ENCODE data around the gene SELP.
"Not testable (repeated sequence)": the region's sequence is repeated elsewhere in the genome, so short reads cannot be mapped to it uniquely, and the experiment has no call there.

The SELP gene

GRCh38 chr1:169630006-169630405, at the start of gene SELP:
SELP (minus strand) TSS chr1:169630124; CDS start chr1:169630074, 50 bp downstream.
- DNase-seq: no peak

DNA sequence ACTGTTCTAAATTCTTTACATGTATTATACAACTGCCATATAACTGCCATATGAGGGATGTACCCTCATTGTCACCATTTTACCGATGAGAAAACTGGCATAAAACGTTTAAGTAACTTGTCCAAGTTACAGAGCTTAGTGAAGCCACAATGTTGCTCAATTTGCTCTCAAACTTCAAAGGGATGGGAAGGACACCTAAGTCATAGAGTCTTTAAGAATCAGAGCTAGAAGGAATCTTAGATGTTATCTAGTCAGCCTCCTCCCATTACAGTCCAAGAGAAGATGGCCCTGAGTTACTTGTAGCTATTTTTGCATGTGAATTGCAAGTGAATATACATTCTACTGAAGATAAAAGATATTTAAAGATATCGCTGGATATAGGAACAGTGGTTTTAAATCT, 49.8 kb upstream of the SELP start:
- no peak for DNase-seq

DNA sequence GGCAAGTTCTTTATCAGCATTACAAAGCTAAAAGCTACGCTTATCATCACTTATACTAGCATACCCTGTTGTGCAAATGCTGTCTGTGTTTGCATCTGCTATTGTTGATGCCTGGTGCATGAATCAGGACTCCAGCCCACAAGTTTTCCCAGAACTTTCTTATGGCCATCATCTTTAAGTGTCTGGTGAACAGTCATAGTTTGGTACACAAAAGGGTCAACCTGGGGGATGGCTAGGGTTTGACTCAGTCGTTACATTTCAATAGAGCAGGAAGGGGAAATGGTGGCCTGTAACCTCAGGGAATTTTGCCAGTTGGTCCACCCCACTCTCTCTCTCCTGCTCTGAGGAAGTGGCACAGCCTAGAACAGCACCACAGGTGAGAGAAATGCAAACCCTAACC, 46.1 kb upstream of the SELP start:
- DNase-seq: no peak

- no peak for DNase-seq
These were observed 40.9 kb upstream of the SELP start for GRCh38 chr1:169670836-169671235.

DNA sequence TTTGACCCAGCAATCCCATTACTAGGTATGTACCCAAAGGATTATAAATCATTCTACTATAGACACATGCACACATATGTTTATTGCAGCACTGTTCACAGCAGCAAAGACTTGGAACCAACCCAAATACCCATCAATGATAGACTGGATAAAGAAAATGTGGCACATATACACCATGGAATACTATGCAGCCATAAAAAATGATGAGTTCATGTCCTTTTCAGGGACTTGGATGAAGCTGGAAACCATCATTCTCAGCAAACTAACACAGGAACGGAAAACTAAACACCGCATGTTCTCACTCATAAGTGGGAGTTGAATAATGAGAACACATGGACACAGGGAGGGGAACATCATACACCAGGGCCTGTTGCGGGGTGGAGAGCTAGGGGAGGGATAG, 40.3 kb upstream of the SELP start:
- not testable (repeated sequence) for DNase-seq

DNA sequence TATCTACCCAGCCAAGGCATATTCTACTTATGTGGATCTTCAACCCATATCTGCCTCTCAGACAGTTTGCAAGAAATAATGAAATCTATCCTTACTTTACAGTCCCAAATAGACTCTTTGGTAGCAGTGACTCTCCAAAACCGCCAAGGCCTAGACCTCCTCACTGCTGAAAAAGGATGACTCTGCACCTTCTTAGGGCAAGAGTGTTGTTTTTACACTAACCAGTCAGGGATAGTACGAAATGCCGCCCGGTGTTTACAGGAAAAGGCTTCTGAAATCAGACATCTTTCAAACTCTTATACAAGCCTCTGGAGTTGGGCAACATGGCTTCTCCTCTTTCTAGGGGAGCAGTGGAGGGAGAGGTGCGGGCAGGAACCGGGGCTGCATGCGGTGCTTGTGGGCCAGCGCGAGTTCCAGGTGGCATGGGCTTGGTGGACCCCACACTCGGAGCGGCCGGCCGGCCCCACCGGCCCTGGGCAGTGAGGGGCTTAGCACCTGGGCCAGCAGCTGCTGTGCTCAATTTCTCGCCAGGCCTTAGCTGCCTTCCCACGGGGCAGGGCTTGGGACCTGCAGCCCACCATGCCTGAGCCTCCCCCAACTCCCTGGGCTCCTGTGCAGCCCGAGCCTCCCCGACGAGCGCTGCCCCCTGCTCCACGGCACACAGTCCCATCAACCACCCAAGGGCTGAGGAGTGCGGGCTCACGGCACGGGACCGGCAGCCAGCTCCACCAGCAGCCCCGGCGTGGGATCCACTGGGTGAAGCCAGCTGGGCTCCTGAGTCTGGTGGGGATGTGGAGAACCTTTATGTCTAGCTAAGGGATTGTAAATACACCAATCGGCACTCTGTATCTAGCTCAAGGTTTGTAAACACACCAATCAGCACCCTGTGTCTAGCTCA, 38.0 kb upstream of the SELP start:
- DNase-seq: not testable (repeated sequence)

- DNase-seq: not testable (repeated sequence)
These were observed 37.3 kb upstream of the SELP start for GRCh38 chr1:169667227-169667639.

DNA sequence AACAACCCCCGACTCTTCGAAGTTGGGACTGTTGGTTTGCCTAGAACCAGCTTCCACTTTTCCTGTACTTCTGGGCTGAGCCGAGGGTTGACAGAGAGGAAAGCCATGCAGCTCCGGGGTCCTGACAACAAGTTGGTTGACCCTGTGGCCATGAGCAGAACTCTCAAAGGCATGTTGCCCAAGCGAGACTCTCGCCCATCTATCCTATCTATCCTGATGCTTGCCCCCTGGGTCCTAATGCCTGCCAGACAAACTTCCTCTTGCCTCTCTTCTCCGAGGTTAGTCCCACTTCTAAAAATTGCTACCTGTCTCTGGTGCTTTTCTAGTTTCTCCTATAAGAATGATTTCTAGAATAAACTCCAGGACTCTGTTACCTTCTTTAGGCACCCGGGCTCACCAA, 32.8 kb upstream of the SELP start:
- not testable (repeated sequence) for DNase-seq

DNA sequence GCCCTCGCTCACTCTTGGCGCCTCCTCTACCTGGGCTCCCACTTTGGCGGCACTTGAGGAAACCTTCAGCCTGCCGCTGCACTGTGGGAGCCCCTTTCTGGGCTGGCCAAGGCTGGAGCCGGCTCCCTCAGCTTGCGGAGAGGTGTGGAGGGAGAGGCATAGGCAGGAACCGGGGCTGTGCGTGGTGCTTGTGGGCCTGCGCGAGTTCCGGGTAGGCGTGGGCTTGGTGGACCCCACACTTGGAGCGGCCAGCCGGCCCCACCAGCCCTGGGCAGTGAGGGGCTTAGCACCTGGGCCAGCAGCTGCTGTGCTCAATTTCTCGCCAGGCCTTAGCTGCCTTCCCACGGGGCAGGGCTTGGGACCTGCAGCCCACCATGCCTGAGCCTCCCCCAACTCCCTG, 31.1 kb upstream of the SELP start:
- DNase-seq: not testable (repeated sequence)

GRCh38 chr1:169658777-169659176, 28.9 kb upstream of the SELP start:
- DNase-seq: not testable (repeated sequence)

DNA sequence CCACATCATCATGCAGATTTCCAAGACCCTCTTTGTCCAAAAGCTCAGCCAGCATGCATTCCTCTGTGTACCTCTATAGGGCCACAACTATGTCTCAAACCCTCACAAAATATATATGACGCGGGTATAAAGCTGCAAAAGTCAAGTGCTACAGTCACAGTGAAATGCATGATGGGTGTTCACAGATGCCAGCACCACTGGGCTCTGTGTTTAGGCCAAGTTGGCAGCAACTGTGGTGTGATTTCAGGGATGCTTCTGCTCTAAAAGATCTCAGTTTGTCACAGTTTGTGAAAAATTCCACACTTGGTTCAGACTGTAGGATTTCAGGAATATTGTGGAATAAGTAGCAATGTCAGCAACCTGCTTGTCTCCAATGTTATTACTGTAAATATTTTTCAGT, 23.9 kb upstream of the SELP start:
- DNase-seq: no peak

DNA sequence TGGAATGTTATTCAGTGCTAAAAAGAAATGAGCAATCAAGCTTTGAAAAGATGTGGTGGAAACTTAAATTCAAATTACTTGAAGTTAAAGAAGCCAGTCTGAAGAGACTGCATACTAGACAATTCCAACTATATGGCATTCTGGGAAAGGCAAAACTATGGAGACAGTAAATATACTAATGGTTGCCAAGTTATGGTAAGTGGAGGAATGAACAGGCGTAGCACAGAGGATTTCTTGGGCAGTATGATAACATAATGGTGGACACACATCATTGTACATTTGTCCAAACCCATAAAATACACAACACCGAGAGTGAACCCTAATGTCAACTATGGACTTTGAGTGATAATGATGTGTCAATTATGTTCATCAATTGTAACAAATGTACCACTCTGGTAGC, 21.1 kb upstream of the SELP start:
- no peak for DNase-seq

DNA sequence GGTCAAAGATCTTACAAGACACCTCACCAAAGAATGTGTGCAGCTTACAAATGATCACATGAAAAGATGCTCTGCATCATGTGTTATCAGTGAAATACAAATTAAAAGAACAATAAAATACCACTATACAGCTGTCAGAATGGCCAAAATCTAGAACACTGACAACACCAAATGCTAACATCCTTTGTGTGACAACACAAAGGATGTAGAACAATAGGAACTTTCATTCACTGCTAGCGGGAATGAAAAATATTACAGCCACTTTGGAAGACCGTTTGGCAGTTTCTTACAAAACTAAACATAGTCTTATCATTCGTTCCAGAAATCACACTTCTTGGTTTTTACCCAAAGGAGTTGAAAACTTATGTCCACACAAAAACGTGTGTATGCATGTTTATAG, 20.6 kb upstream of the SELP start:
- no peak for DNase-seq

- no peak for DNase-seq
These were observed 18.8 kb upstream of the SELP start for GRCh38 chr1:169648709-169649108.

- DNase-seq: no peak
These were observed 18.3 kb upstream of the SELP start for GRCh38 chr1:169648187-169648586.

DNA sequence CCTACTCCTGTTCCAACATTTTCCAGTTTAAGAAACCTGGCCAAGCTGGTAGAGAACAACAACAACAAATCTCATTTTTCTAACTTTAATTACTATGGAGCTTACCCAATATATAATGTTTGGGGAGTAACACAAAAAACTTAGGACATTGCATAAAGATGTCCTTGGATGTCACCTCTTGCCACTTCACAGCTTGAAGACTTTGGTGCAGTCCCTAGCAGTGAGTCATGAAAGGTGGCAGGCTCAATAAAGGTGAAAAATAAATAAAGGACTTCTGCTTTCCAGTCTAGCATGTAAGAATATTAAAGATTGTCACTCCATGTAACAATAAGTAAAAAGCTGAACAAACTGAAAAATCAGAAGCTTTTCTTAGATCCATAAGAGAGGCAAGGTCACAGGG, 17.6 kb upstream of the SELP start:
- DNase-seq: no peak

- no peak for DNase-seq
These were observed 14.4 kb upstream of the SELP start for GRCh38 chr1:169644297-169644696.

DNA sequence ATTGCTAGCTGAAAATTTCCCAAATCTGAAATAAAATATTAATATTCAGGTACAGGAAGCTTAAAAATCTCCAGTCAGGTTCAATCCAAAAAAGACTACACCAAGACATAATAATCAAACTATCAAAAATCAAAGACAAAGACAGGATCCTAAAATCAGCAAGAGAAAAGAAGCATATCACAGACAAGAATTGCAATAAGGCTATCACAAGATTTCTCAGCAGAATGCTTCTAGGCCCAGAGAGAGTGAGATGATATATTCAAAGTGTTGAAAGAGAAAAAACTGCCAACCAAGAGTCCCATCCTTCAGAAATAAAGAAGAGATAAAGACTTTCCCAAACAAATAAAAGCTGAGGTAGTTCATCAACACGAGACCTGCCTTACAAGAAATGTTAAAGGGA, 5.0 kb upstream of the SELP start:
- DNase-seq: no peak

DNA sequence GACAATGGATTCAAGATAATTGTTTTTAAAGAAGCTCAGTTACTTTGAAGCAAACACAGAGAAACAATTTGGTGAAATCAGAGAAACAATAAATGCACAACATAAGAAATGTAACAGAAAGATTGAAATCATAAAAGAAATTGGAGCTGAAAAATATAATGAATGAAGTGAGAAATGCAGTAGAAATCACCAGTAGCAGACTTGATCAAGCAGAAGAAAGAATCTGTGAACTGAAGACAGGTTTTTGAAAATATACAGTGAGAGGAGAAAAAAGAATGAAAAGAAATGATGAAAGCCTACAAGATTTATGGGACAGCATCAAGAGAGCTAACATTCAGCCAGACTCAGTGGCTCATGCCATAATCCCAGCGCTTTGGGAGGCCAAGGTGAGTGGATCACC, 4.2 kb upstream of the SELP start:
- DNase-seq: no peak

DNA sequence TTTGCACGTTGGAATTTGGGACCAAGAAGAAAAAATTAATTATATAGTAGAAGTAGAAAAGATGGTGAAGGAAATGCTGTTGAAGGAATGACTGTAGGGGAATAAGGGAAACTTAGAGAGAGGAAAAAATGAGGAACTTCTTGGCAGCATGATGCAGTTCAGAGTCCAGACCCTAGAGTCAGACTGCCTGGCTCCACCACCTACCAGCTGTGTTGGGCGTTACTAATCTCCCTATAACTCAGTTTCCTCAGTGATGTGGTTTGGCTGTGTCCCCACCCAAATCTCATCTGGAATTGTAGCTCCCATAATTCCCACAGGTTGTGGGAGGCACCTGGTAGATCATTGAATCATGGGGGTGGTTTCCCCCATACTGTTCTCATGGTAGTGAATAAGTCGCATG, 1.3 kb upstream of the SELP start:
- no peak for DNase-seq

- no peak for DNase-seq
These were observed 5.0 kb downstream of the SELP start for GRCh38 chr1:169624912-169625311.

GRCh38 chr1:169624122-169624521, 5.8 kb downstream of the SELP start:
- no peak for DNase-seq

GRCh38 chr1:169623132-169623926, 6.6 kb downstream of the SELP start:
- no peak for DNase-seq

DNA sequence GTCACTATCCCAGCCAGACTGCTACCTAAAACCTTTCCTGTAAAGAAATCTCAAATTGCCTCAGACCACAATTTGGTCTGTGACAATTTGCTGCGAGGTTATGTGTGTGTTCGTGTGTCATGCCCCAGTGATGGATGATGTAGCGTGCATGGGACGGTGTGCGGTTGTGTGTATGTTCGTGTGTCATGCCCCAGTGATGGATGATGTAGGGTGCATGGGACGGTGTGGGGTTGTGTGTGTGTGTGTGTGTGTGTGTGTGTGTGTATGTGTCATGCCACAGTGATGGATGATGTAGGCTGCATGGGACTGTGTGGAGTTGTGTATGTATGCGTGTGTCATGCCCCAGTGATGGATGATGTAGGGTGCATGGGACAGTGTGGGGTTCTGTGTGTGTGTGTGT, 9.4 kb downstream of the SELP start:
- DNase-seq: no peak
